GM18526 (cell line): ENCODE measurements around the gene FARP1.

Source experiments
- POLR2A ChIP-seq: IDR thresholded peaks from 3 replicates; pipeline ENCODE4 v1.6.1; 2011; ENCODE audit not compliant: insufficient read length; ENCODE audit errors: extremely low read depth

Gene FARP1

DNA sequence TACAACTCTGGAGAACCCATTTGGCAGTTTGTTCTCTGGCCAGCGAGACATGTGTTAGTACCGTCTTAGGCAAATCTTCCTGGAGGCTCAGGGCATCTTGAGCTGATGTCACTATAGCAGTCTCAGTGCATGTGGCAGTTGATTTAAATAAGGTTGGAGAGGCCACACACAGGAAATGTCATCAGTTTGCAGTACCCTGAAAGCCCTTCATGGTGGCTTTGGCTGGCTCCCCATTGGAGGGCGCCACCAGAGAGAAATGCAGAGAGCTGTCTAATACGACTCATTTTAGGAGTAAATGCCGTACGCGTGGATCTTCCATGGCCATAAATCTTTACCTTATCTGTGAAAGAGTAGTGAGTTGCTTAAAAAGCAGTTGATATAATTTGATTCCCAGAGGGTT lies 270.9 kb downstream of the FARP1 start:
- no peak for TF ChIP-seq POLR2A

DNA sequence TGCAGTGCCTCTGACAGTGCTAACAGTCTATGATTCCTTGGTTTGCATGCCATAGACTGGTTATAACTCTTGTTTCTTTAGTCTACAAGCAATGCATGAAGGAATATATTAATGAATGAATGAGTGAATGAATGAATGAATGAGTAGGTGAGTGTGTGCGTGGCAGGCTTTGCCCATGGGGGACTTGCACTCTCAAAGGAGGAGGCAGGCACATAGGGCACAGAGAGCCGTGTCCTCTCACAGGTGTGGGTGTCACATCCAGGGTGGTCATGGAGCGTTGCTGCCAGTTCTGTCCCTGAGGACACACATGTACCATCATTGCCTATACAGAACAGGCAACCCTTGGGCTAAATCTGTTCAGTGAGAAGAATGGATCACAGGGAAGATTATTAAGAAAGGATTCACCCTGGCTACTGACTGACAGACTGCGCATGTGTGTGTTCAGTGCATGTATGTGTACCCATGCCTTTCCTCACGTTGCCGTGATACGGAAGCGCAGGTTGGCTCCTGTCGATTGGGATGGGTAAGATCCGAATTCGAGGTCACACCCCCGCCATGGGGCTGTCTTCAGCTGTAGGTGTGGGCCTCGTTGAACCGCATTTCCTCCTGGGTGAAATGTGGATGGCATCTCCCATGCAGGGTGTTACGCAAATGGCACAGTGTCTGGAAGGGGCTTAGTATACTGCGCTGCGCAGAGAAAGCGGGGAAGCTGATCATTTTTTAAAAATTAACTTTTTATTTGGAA lies 272.6 kb downstream of the FARP1 start:
- TF ChIP-seq POLR2A: no peak

DNA sequence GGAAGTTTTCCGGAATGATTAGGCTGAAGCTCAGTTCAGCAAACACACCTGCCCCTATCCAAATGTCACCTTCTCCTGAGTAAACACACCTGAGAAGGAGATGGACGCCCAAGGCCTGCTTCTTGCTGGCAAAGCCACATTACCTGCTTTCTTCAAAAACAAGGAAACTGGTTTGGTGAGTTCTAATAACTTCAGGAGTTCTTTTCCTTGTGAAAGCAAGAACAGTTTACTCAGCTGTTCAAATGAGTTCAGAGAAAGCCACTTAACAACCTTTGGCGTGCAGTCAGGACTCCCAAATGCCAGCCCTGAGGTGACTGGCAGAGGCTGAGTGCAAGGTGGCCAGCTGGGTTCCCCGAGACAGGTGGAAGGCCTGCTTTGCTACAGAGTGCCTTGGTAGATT lies 273.5 kb downstream of the FARP1 start:
- no peak for TF ChIP-seq POLR2A

DNA sequence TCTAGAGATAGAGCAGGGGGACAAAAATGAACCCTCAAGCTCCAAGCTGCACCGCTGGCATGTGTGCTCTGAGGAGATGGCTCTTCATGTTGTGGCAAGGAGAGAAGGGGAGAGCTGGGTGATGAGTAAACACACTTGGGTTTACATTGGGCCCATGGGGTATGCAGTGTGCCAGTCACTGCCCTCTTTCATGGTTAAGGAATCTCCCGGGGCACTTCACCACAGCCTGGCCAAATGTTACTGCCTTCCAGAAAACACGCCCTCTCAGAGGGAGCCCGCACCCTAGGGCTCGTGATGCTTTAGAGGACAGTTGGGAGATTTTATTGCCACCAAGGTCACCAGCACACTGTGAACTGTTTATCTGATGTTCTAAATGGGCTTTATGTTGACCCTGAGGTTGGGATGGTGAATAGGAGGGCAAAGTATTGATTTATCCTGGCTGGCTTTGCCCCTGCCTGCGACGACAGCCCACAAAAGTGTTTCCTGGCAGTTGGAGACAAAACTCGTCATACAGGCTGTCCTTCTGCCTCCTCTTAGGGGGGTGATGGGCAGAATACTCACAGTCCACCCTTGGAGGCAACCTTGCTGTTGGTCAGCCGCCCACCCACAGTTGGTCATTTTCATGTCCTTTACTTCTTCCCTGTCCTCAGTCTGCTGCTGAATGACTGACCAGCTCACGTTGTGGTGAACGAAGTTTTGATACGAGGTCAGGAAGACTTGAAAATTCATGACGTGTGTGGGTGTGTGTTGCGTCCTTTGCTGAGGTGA lies 277.1 kb downstream of the FARP1 start:
- no peak for TF ChIP-seq POLR2A

DNA sequence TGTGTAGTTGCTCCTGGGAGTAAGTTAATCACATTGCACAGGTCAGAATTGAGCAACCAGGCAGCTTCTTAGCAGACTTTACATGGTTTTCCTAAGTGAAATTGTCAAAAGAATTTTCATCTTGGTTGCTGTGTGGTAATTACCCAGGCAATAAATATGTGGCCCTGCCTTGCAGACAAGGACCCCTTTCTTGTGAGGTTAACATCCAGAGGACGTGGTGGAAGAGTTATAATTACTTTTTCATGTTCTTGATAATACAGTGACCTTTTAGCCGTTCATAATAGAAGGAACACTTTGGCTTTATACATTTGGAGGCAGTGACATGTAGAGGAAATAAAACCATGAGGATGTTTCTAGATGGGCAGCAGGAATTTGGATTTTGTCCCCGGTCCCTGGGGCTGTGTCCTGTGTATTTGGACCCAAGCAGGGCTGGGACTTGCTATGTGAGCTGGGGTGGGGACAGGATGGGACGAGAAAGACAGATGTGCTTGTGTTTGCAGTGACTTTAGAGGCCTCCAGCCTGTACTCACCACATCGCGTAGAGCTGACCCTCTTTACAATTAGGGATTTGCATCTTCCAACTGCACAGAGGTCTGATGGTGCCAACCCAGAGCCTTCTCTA lies 277.8 kb downstream of the FARP1 start:
- TF ChIP-seq POLR2A: no peak

DNA sequence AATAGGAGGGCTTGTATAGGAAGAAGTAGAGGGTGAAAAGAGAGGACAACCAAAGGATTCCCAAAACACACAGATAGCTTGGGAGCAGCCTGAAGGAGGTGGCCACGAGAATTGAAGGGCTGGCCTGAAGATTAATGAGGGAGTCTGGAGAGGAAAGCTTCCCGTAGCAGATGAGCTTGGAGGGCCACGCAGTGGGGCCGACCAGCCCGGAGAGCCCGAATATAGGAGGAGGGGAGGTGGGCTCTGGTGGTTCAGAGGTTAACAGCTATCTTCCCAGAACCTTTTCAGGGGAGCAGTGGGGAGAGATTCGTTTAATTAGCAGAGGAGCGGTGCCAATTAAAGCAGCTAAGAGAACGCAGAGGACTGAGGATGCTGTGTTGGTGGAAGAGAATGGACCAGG lies 279.2 kb downstream of the FARP1 start:
- no peak for TF ChIP-seq POLR2A

DNA sequence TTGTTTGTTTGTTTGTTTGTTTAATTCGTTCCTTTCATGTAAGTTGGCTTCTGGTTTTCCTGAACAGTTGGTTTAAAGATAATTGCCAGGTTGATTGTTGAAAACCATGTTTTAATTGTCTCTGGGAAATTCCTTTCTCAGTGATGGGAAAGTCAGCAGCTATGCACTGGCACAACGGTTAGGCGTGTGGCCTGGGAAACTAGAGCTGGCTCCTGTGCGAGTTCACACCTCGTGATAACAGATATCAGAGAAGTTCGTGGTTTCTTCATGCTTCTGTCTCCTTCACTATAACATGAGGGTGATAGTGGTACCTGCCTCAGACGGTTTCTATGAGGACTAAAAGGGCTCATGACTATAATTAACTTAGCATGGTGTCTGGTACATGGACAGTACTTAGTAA lies 280.5 kb downstream of the FARP1 start:
- TF ChIP-seq POLR2A: no peak

DNA sequence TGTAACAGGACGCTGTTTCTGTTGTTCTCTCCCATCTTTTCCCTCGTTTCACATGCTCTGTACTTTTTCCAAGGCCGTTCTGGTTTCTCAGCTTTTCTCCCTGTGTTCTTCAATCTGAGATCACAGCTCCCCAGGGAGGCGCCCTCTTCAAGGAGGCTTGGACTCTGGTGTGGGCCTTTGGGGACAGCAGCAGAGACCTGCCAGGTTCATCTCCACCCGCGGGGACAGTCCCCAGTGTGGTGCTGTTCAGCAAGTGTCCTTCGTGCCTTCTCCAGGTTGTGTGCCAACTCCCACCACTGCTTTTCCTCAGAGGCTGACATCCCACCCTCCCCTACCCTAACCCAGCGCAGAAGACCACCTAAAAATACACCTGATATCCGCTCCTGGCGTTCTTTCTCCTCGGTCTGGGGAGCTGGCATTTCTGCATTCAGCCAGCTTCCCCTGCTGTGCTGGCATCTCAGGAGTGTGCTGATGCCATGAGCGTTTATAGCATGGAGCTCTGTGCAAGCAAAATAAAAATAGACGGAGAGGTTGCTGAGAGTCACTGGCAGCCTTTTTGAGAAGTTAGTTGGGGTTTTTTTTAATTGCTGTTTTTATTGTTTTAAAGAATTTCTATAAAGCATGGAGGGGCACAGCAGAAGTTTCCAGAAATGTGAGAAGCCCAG lies 284.6 kb downstream of the FARP1 start:
- no peak for TF ChIP-seq POLR2A

DNA sequence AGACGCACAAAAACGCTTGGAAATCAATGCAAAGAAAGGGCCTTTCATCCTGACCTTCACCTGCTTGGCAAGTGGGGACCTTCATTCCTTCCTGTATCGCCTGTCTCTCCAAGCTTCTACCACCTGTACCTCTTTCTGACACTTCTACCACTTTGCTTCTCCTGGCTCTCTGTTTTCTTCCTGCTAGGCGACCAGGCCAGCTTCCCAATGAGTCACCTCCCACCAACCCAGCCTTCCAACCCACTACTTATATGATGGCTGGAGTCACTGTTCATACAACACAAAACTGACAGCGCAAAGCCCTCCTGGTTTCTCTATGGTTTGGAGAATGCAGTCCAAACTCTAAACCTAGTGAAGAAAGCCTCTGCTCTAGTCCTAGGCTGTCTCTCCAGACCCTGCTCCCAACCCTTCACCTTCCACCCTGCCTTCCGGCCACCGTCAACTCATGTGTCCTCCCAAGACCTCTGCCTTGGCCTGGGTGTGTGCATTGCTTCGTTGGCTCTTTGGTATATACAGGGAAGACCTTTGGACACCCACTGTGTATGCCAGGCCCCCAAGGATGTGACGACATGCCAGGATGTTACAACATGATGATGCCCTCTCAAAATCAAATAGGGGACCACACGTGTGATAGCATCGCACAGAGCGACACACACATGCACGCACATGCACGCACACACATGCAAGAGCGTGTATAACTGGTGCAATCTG lies 285.5 kb downstream of the FARP1 start:
- no peak for TF ChIP-seq POLR2A

DNA sequence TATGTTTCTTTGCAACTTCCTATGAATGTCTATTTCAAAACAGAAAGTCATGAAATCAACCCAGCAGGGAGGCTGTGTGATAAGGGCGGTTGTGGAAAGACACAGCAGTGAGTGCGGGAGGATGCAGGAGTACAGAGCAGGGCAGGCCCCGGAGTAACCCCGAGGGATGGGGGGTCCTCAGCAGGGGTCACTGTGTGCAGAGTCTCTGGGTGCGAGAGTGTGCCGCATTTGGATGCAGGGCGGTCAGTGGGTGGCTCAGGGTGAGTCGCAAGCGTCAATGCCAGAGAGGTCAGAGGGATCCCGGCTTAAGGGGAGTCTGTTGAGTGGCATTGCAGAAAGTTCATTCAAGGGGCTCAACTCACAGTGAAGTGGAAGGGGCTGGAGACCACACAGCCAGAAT lies 286.2 kb downstream of the FARP1 start:
- no peak for TF ChIP-seq POLR2A

DNA sequence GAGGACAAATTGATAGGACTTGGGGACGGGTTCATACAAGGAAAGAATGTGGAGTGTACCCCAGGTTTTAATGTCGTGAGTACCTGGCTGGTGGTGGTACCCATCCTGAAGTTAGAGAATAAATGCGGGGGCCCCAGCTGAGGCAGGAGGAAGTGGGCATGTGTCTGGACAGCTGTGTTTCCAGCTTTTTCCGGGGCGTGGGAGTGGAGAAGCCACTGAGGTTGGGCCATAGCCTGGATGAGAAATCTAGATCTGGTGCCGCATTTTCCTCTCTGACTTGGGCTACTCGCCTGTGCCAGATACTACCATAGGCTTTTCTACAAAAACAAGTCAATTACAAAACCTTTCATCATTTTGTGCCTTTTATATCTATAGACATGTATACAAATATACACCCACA lies 286.6 kb downstream of the FARP1 start:
- no peak for TF ChIP-seq POLR2A

DNA sequence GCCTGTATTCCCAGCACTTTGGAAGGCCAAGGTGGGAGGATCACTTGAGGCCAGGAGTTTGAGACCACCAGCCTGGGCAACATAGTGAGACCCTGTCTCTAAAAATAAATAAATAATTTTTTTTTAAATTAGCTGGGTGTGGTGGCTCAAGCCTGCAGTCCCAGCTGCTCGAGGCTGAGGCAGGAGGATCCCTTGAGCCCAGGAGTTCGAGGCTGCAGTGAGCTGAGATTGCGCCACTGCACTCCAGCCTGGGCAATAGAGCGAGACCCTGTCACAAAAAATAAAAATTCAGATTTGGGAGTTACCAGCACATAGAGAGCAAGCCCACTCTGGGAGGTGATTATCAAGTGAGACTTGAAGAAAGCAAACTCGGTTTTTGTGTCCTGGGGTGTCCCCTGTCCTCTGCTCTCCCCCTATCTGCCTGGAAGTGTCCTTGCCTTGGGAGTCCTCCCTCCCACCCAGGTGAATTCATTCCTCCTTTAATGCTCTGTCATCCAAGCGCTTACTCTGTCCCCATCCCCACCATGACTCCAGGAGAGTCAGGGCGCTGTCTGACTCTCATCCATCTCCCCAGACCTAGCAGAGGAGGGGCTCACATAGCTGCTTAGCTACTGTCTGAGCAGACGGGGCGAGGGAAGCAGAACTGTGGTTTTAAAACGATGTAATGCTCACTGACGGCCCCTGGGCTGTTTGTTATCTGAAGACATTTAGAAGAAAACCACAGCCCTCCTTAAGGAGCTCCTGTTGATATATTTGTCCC lies 287.3 kb downstream of the FARP1 start:
- no peak for TF ChIP-seq POLR2A

DNA sequence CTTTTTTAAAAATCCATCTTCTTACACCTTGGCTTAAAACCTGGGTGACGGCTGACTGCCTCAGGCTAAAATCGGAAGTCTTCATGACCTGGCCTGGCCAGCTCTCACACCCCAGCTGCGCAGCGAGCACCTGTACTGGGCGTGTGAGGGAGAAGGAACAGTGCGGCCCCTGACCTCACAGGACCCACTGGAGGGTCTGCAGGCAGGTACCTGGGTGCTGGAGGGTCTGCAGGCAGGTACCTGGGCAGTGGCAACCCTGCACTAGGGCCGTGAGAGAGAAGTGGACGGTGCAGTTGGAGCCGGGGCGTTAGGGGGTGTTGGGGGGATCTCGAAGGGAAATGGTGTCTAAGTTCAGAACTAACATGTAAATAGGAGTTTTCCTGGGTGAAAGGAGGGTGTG lies 289.7 kb downstream of the FARP1 start:
- TF ChIP-seq POLR2A: no peak

DNA sequence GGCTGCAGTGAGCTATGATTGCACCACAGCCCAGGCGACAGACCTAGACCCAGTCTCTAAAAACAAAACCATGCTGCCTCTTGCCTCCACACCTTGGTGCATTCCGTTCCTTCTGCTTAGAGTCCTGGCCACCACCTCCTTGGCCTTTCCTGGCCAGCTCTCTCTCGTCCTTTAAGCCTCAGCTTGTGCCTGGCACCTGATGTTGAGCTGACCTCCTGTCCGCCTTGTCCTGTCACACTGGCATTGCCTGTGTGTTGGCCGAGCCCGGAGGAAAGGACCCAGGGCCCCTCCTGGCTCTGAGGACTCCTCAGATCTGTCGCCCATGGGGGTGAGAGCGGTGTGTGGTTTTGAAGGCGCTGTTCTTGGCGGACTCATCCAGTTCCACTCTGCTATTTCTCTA lies 290.8 kb downstream of the FARP1 start:
- TF ChIP-seq POLR2A: no peak
